Osteoblast (primary cell): ENCODE measurements around the gene CBX5. TPM values are rescaled to one million over a fixed set of nuclear protein-coding genes. Genes with fewer than 3 reads are reported as not detected.

Source experiments
- DNase-seq: peaks from one replicate; pipeline ENCODE4 v3.0.0; 2011; ENCODE audit warnings: low spot score, mixed read lengths; ENCODE audit not compliant: insufficient read length; ENCODE audit errors: missing footprints
- H2AFZ ChIP-seq: 2 replicates; pipeline ENCODE4 v1.6.0; 2011; ENCODE audit warnings: mild to moderate bottlenecking, low read length
- H3K27ac ChIP-seq: 2 replicates; pipeline ENCODE4 v1.5.1; 2011; ENCODE audit warnings: mild to moderate bottlenecking, low read depth, low read length, moderate library complexity
- H3K27me3 ChIP-seq: 2 replicates; pipeline ENCODE4 v1.6.0; 2012; ENCODE audit warnings: mild to moderate bottlenecking, control low read depth, inconsistent platforms, low read length, moderate library complexity; ENCODE audit not compliant: insufficient read depth
- H3K36me3 ChIP-seq: 2 replicates; pipeline ENCODE4 v1.5.1; 2011; ENCODE audit warnings: mild to moderate bottlenecking, low read length, control low read depth, moderate library complexity; ENCODE audit not compliant: insufficient read depth
- H3K4me1 ChIP-seq: 2 replicates; pipeline ENCODE4 v1.5.1; 2011; ENCODE audit warnings: mild to moderate bottlenecking, low read length, control low read depth, moderate library complexity; ENCODE audit not compliant: insufficient read depth
- H3K4me2 ChIP-seq: 2 replicates; pipeline ENCODE4 v1.6.0; 2011; ENCODE audit warnings: mild to moderate bottlenecking, low read length; ENCODE audit not compliant: insufficient read depth
- H3K4me3 ChIP-seq: fragments of 200-600 bp; sonication (generic); 3 replicates; pipeline ENCODE4 v1.5.1; 2012; ENCODE audit warnings: mild to moderate bottlenecking, low read length, inconsistent platforms; ENCODE audit not compliant: insufficient read depth
- H3K79me2 ChIP-seq: 2 replicates; pipeline ENCODE4 v1.6.0; 2012; ENCODE audit warnings: mild to moderate bottlenecking, low read length, control low read depth, inconsistent platforms; ENCODE audit not compliant: insufficient read depth
- H3K9me3 ChIP-seq: 2 replicates; pipeline ENCODE4 v1.5.1; 2011; ENCODE audit warnings: low read depth, low read length, control low read depth
- H4K20me1 ChIP-seq: 2 replicates; pipeline ENCODE4 v1.6.0; 2012; ENCODE audit warnings: mild to moderate bottlenecking, low read length, control low read depth; ENCODE audit not compliant: insufficient read depth
- CTCF ChIP-seq: IDR thresholded peaks from 2 replicates; pipeline ENCODE4 v1.5.1; 2011; ENCODE audit warnings: mild to moderate bottlenecking, low read depth, low read length, moderate library complexity; ENCODE audit errors: extremely low read depth
- total RNA-seq: library from RNA; depleted of rRNA; stranded (reverse); fragments of >200 nt; gene quantifications from 2 replicates; pipeline ENCODE4 v1.2.3, GENCODE V29; 2012

Gene CBX5
- total RNA-seq, 1 donor = 37.6 TPM

- Histone ChIP-seq H3K4me2 (no peak overlapping the region), H3K27ac (no peak overlapping the region), H3K79me2 (peaks cover 48% of the 10 kb centered on the region), H3K4me1 (no peaks in the 10 kb centered on the region), H4K20me1 (no peaks in the 10 kb centered on the region), H3K9me3 (no peaks in the 10 kb centered on the region), H3K4me3 (no peak overlapping the region), H3K36me3 (peaks cover 58% of the 10 kb centered on the region), H2AFZ (no peak overlapping the region), H3K27me3 (no peaks in the 10 kb centered on the region)
- no peak for TF ChIP-seq CTCF
- no peak for DNase-seq
Measured at GRCh38 chr12:54249489-54249888, 30.4 kb downstream of the CBX5 start.

- Histone ChIP-seq H3K4me3 (no peak overlapping the region), H3K27me3 (no peaks in the 10 kb centered on the region), H4K20me1 (no peaks in the 10 kb centered on the region), H3K4me2 (no peak overlapping the region), H3K36me3 (peaks cover 65% of the 10 kb centered on the region), H3K27ac (no peak overlapping the region), H3K9me3 (no peaks in the 10 kb centered on the region), H2AFZ (no peak overlapping the region), H3K4me1 (no peaks in the 10 kb centered on the region), H3K79me2 (peaks cover 23% of the 10 kb centered on the region)
- TF ChIP-seq CTCF = no peak
- DNase-seq = peak; percentile 54
Measured at GRCh38 chr12:54246011-54246641, 33.8 kb downstream of the CBX5 start.

GRCh38 chr12:54240971-54241588 lies 38.8 kb downstream of the CBX5 start:
- Histone ChIP-seq H2AFZ (no peak overlapping the region), H3K79me2 (peaks cover 9% of the 10 kb centered on the region), H3K4me1 (no peaks in the 10 kb centered on the region), H3K4me2 (no peak overlapping the region), H3K36me3 (peaks cover 59% of the 10 kb centered on the region), H3K4me3 (no peak overlapping the region), H4K20me1 (no peaks in the 10 kb centered on the region), H3K9me3 (no peaks in the 10 kb centered on the region), H3K27ac (no peak overlapping the region), H3K27me3 (no peaks in the 10 kb centered on the region)
- TF ChIP-seq CTCF = no peak
- DNase-seq = no peak

GRCh38 chr12:54240129-54240528 lies 39.8 kb downstream of the CBX5 start:
- Histone ChIP-seq H3K4me1 (no peaks in the 10 kb centered on the region), H3K27me3 (no peaks in the 10 kb centered on the region), H4K20me1 (no peaks in the 10 kb centered on the region), H3K4me2 (no peak overlapping the region), H2AFZ (no peak overlapping the region), H3K79me2 (peaks cover 5% of the 10 kb centered on the region), H3K36me3 (peaks cover 52% of the 10 kb centered on the region), H3K27ac (no peak overlapping the region), H3K9me3 (no peaks in the 10 kb centered on the region), H3K4me3 (no peak overlapping the region)
- DNase-seq = peak; percentile 18
- TF ChIP-seq CTCF = no peak
